Activated CD4-positive, alpha-beta T cell treated with anti-CD3 and anti-CD28 coated beads, Interleukin-2, amount 10 ng/mL, durations not matched to agents 7 days and 5 days (primary cell): ENCODE measurements around the gene TLX1. TPM values are rescaled to one million over a fixed set of nuclear protein-coding genes. Genes with fewer than 3 reads are reported as not detected.

Experiments used
- CTCF ChIA-PET: fragments of 350-600 bp; sonication (Branson Sonifier 250); formaldehyde crosslinking; loops from one replicate; lab custom pipeline; 2021; ENCODE audit warnings: antibody characterized with exemption; lab: Charles Lee
- POLR2A ChIA-PET: fragments of 350-600 bp; sonication (Branson Sonifier 250); formaldehyde crosslinking; loops from one replicate; lab custom pipeline; 2021; ENCODE audit warnings: antibody characterized with exemption; lab: Charles Lee
- DNase-seq: peaks from one replicate; pipeline ENCODE4 v3.0.0-alpha.2; 2020
- H3K27ac Mint-ChIP-seq: one replicate; pipeline ENCODE4 v1.8.0; 2021; ENCODE audit warnings: mild to moderate bottlenecking, moderate library complexity, mixed read lengths
- H3K27me3 Mint-ChIP-seq: one replicate; pipeline ENCODE4 v1.8.0; 2021; ENCODE audit warnings: mixed read lengths
- H3K36me3 Mint-ChIP-seq: one replicate; pipeline ENCODE4 v1.8.0; 2021; ENCODE audit warnings: low read depth, mixed read lengths
- H3K4me1 Mint-ChIP-seq: one replicate; pipeline ENCODE4 v1.8.0; 2021; ENCODE audit warnings: mixed read lengths
- H3K4me3 Mint-ChIP-seq: one replicate; pipeline ENCODE4 v1.8.0; 2021; ENCODE audit warnings: mild to moderate bottlenecking, moderate library complexity, mixed read lengths
- H3K9me3 Mint-ChIP-seq: one replicate; pipeline ENCODE4 v1.8.0; 2021; ENCODE audit warnings: mixed read lengths
- total RNA-seq, 2 experiments: library from RNA; stranded (reverse); gene quantifications; one replicate each; pipeline ENCODE4 v1.2.3, GENCODE V29; 2021

Gene TLX1
- total RNA-seq, 2 experiments from 2014 or later = not detected

- Mint-ChIP-seq H3K36me3 (no peaks in the 10 kb centered on the region), H3K27me3 (peaks cover 51% of the 10 kb centered on the region), H3K27ac (no peak overlapping the region), H3K4me3 (no peak overlapping the region), H3K4me1 (no peaks in the 10 kb centered on the region), H3K9me3 (no peaks in the 10 kb centered on the region)
- CTCF ChIA-PET = no interaction called here
- POLR2A ChIA-PET = no interaction called here
- no peak for DNase-seq
These were observed 16.5 kb upstream of the TLX1 start for GRCh38 chr10:101114646-101115045.

GRCh38 chr10:101116754-101117153, 14.3 kb upstream of the TLX1 start:
- no peak for DNase-seq
- Mint-ChIP-seq H3K4me3 (no peak overlapping the region), H3K9me3 (no peaks in the 10 kb centered on the region), H3K27me3 (peaks cover 62% of the 10 kb centered on the region), H3K36me3 (no peaks in the 10 kb centered on the region), H3K4me1 (peaks cover 11% of the 10 kb centered on the region), H3K27ac (no peak overlapping the region)
- CTCF ChIA-PET = no interaction called here
- POLR2A ChIA-PET = no interaction called here

- POLR2A ChIA-PET = no interaction called here
- no peak overlapping the region for H3K4me3 Mint-ChIP-seq
- H3K27me3 Mint-ChIP-seq = peaks cover 70% of the 10 kb centered on the region
These were observed 13.1 kb upstream of the TLX1 start for GRCh38 chr10:101118031-101118430.

GRCh38 chr10:101120520-101120883, 10.6 kb upstream of the TLX1 start:
- peak overlapping the region; percentile 85 for H3K4me3 Mint-ChIP-seq
- H3K4me1 Mint-ChIP-seq = peaks cover 25% of the 10 kb centered on the region
- H3K36me3 Mint-ChIP-seq = no peaks in the 10 kb centered on the region
- POLR2A ChIA-PET = no interaction called here
- peak overlapping the region; percentile 96 for H3K27ac Mint-ChIP-seq
- H3K9me3 Mint-ChIP-seq = no peaks in the 10 kb centered on the region
- peaks cover 75% of the 10 kb centered on the region for H3K27me3 Mint-ChIP-seq
- CTCF ChIA-PET = no interaction called here
- no peak for DNase-seq

More at GRCh38 chr10:101118031-101118430, 13.1 kb upstream of the TLX1 start:
- H3K4me1 Mint-ChIP-seq = peaks cover 19% of the 10 kb centered on the region
- no peak overlapping the region for H3K27ac Mint-ChIP-seq
- no peaks in the 10 kb centered on the region for H3K9me3 Mint-ChIP-seq
- no peaks in the 10 kb centered on the region for H3K36me3 Mint-ChIP-seq
- CTCF ChIA-PET = interaction anchor here (0.6 to 1.5 kb wide), 3 partner anchors 24 to 355 kb away, joined by 3 to 8 read pairs (median 3); no protein-coding TSS in a partner anchor
- no peak for DNase-seq

- no peaks in the 10 kb centered on the region for H3K36me3 Mint-ChIP-seq
- DNase-seq = peak; percentile 44
- peak overlapping the region; percentile 96 for H3K27ac Mint-ChIP-seq
- POLR2A ChIA-PET = no interaction called here
- H3K4me3 Mint-ChIP-seq = peak overlapping the region; percentile 85
- H3K27me3 Mint-ChIP-seq = peaks cover 78% of the 10 kb centered on the region
- no peaks in the 10 kb centered on the region for H3K9me3 Mint-ChIP-seq
- CTCF ChIA-PET = no interaction called here
- H3K4me1 Mint-ChIP-seq = peaks cover 25% of the 10 kb centered on the region
These were observed 10.0 kb upstream of the TLX1 start for GRCh38 chr10:101120884-101121653.

- ChIA-PET CTCF (interaction anchor here (0.6 to 2.5 kb wide), 2 partner anchors 20 to 25 kb away, joined by 3 to 14 read pairs; no protein-coding TSS in a partner anchor), POLR2A (no interaction called here)
- H3K4me3 Mint-ChIP-seq = peak overlapping the region; percentile 85
- no peak for DNase-seq
- peaks cover 79% of the 10 kb centered on the region for H3K27me3 Mint-ChIP-seq
- no peaks in the 10 kb centered on the region for H3K36me3 Mint-ChIP-seq
- peaks cover 25% of the 10 kb centered on the region for H3K4me1 Mint-ChIP-seq
- no peak overlapping the region for H3K27ac Mint-ChIP-seq
- no peaks in the 10 kb centered on the region for H3K9me3 Mint-ChIP-seq
These were observed 9.5 kb upstream of the TLX1 start for GRCh38 chr10:101121654-101122031.

- DNase-seq = no peak
- CTCF ChIA-PET = interaction anchor here (0.6 to 2.5 kb wide), 3 partner anchors 20 to 27 kb away, joined by 3 to 14 read pairs (median 7); no protein-coding TSS in a partner anchor
- Mint-ChIP-seq H3K4me3 (no peak overlapping the region), H3K27ac (no peak overlapping the region), H3K9me3 (no peaks in the 10 kb centered on the region), H3K27me3 (peaks cover 86% of the 10 kb centered on the region), H3K36me3 (no peaks in the 10 kb centered on the region), H3K4me1 (peaks cover 25% of the 10 kb centered on the region)
- POLR2A ChIA-PET = no interaction called here
These were observed 8.6 kb upstream of the TLX1 start for GRCh38 chr10:101122270-101123084.

GRCh38 chr10:101123085-101123814, 7.8 kb upstream of the TLX1 start:
- no peaks in the 10 kb centered on the region for H3K9me3 Mint-ChIP-seq
- H3K27ac Mint-ChIP-seq = no peak overlapping the region
- no peaks in the 10 kb centered on the region for H3K36me3 Mint-ChIP-seq
- peaks cover 85% of the 10 kb centered on the region for H3K27me3 Mint-ChIP-seq
- H3K4me1 Mint-ChIP-seq = peaks cover 25% of the 10 kb centered on the region
- H3K4me3 Mint-ChIP-seq = no peak overlapping the region
- CTCF ChIA-PET = interaction anchor here (1.9 to 2.5 kb wide), 2 partner anchors 19 to 27 kb away, joined by 7 to 14 read pairs; no protein-coding TSS in a partner anchor
- no peak for DNase-seq
- POLR2A ChIA-PET = no interaction called here

GRCh38 chr10:101123815-101124617, 7.1 kb upstream of the TLX1 start:
- ChIA-PET POLR2A (no interaction called here), CTCF (interaction anchor here (1.3 to 2.5 kb wide), 5 partner anchors 18 to 105 kb away, joined by 4 to 14 read pairs (median 7); no protein-coding TSS in a partner anchor)
- Mint-ChIP-seq H3K27ac (no peak overlapping the region), H3K4me1 (peaks cover 25% of the 10 kb centered on the region), H3K4me3 (no peak overlapping the region), H3K9me3 (no peaks in the 10 kb centered on the region), H3K36me3 (no peaks in the 10 kb centered on the region), H3K27me3 (peaks cover 89% of the 10 kb centered on the region)
- DNase-seq = no peak

GRCh38 chr10:101124933-101125332, 6.2 kb upstream of the TLX1 start:
- ChIA-PET POLR2A (no interaction called here), CTCF (interaction anchor here (1.3 to 1.8 kb wide), 3 partner anchors 17 to 106 kb away, joined by 4 to 8 read pairs (median 7); no protein-coding TSS in a partner anchor)
- no peak overlapping the region for H3K27ac Mint-ChIP-seq
- DNase-seq = no peak
- peaks cover 25% of the 10 kb centered on the region for H3K4me1 Mint-ChIP-seq
- peaks cover 89% of the 10 kb centered on the region for H3K27me3 Mint-ChIP-seq
- no peaks in the 10 kb centered on the region for H3K9me3 Mint-ChIP-seq
- H3K4me3 Mint-ChIP-seq = no peak overlapping the region
- H3K36me3 Mint-ChIP-seq = no peaks in the 10 kb centered on the region

GRCh38 chr10:101126684-101127628, 4.1 kb upstream of the TLX1 start:
- peaks cover 85% of the 10 kb centered on the region for H3K27me3 Mint-ChIP-seq
- CTCF ChIA-PET = interaction anchor here (1.2 to 1.9 kb wide), 3 partner anchors 15 to 87 kb away, joined by 3 to 5 read pairs (median 4); no protein-coding TSS in a partner anchor
- H3K9me3 Mint-ChIP-seq = no peaks in the 10 kb centered on the region
- no peaks in the 10 kb centered on the region for H3K36me3 Mint-ChIP-seq
- H3K4me1 Mint-ChIP-seq = peaks cover 12% of the 10 kb centered on the region
- no peak overlapping the region for H3K27ac Mint-ChIP-seq
- POLR2A ChIA-PET = no interaction called here
- H3K4me3 Mint-ChIP-seq = no peak overlapping the region
- DNase-seq = no peak
